DND-41 (cell line): ENCODE data around the gene CDH23.

Experiments used
- CTCF ChIP-seq: IDR thresholded peaks from 2 replicates; pipeline ENCODE4 v1.5.1; 2012; ENCODE audit warnings: borderline replicate concordance, low read length, moderate library complexity, mild to moderate bottlenecking; ENCODE audit not compliant: poor library complexity, severe bottlenecking; ENCODE audit errors: extremely low read depth
- EZH2 ChIP-seq: IDR thresholded peaks from 3 replicates; pipeline ENCODE4 v1.6.1; 2012; ENCODE audit warnings: borderline replicate concordance, low read depth, mild to moderate bottlenecking, moderate library complexity, low read length, inconsistent platforms; ENCODE audit not compliant: severe bottlenecking

GRCh38 chr10:71629131-71629530 lies 232.4 kb downstream of the CDH23 start:
- TF ChIP-seq CTCF (no peak), EZH2 (no peak)
